ENCODE measurements around the gene RWDD1.
A peak's percentile ranks its signal among the peaks of the same experiment; 100 is the strongest.
"Not testable (repeated sequence)": the region's sequence is repeated elsewhere in the genome, so short reads cannot be mapped to it uniquely, and the experiment has no call there.

RWDD1 gene

GRCh38 chr6:116604868-116605267 lies 33.6 kb downstream of the RWDD1 start:
- not testable (repeated sequence) for H3K4me3 ChIP-seq (ENCODE audit: low read depth, low read length)

GRCh38 chr6:116605935-116606334 lies 34.6 kb downstream of the RWDD1 start:
- H3K4me3 ChIP-seq (ENCODE audit: low read depth, low read length), result no peak overlapping the region

- H3K4me3 ChIP-seq (ENCODE audit: low read depth, low read length), result no peak overlapping the region
Measured at GRCh38 chr6:116611056-116611455, 39.8 kb downstream of the RWDD1 start.

- H3K4me3 ChIP-seq (ENCODE audit: low read depth, low read length), result peak within 1 kb of the TSS; percentile 73
Measured at GRCh38 chr6:116615937-116616736, 44.8 kb downstream of the RWDD1 start, which contains the start of gene RSPH4A. Gene RSPH4A (plus strand): TSS chr6:116616479. CDS start chr6:116616624, 145 bp downstream.

- H3K4me3 ChIP-seq (ENCODE audit: low read depth, low read length), result peak overlapping the region; percentile 40
Measured at GRCh38 chr6:116616737-116617053, 45.4 kb downstream of the RWDD1 start.

GRCh38 chr6:116624036-116624805 lies 52.9 kb downstream of the RWDD1 start:
- H3K4me3 ChIP-seq (ENCODE audit: low read depth, low read length), result no peak overlapping the region

GRCh38 chr6:116625872-116626271 lies 54.6 kb downstream of the RWDD1 start:
- no peak overlapping the region for H3K4me3 ChIP-seq (ENCODE audit: low read depth, low read length)

GRCh38 chr6:116629563-116629981 lies 58.3 kb downstream of the RWDD1 start:
- no peak overlapping the region for H3K4me3 ChIP-seq (ENCODE audit: low read depth, low read length)

GRCh38 chr6:116631379-116631990 lies 60.2 kb downstream of the RWDD1 start:
- no peak overlapping the region for H3K4me3 ChIP-seq (ENCODE audit: low read depth, low read length)

GRCh38 chr6:116633685-116634084 lies 62.4 kb downstream of the RWDD1 start:
- no peak overlapping the region for H3K4me3 ChIP-seq (ENCODE audit: low read depth, low read length)
